CD4-positive, alpha-beta memory T cell (primary cell): Measurements from ENCODE around the gene FBXO41. TPM values are rescaled to one million over a fixed set of nuclear protein-coding genes. Genes with fewer than 3 reads are reported as not detected.
"Not testable (repeated sequence)": the region's sequence is repeated elsewhere in the genome, so short reads cannot be mapped to it uniquely, and the experiment has no call there.

Experiments used
- CTCF ChIA-PET: fragments of 350-600 bp; sonication (Branson Sonifier 250); formaldehyde crosslinking; loops from one replicate; lab custom pipeline; 2021; ENCODE audit warnings: inconsistent platforms; ENCODE audit not compliant: partially characterized antibody; lab: Charles Lee
- POLR2A ChIA-PET: fragments of 350-600 bp; sonication (Branson Sonifier 250); formaldehyde crosslinking; loops from one replicate; lab custom pipeline; 2021; ENCODE audit not compliant: partially characterized antibody; lab: Charles Lee
- DNase-seq, 5 donors: peaks; one replicate each; pipeline versions ENCODE4 v3.0.0 to v3.0.0-alpha.2; 2020 to 2022; ENCODE audit warnings: mixed read lengths in 1 of 5
- H3K27ac ChIP-seq: one replicate; pipeline ENCODE4 v1.7.0; 2013; ENCODE audit warnings: low read depth, low read length
- H3K27me3 ChIP-seq: 2 replicates; pipeline ENCODE4 v1.7.0; 2013; ENCODE audit warnings: mild to moderate bottlenecking, low read length, moderate library complexity; ENCODE audit not compliant: insufficient read depth
- H3K36me3 ChIP-seq: 2 replicates; pipeline ENCODE4 v1.7.0; 2013; ENCODE audit warnings: mild to moderate bottlenecking, low read length, moderate library complexity; ENCODE audit not compliant: insufficient read depth
- H3K4me1 ChIP-seq: 2 replicates; pipeline ENCODE4 v1.7.0; 2013; ENCODE audit warnings: mild to moderate bottlenecking, low read length, moderate library complexity; ENCODE audit not compliant: insufficient read depth
- H3K4me3 ChIP-seq, 2 donors: one replicate each; pipeline ENCODE4 v1.7.0; 2013; ENCODE audit warnings: low read length in 2 of 2, mild to moderate bottlenecking in 1 of 2
- H3K9me3 ChIP-seq, 2 donors: one replicate each; pipeline ENCODE4 v1.7.0; 2013; ENCODE audit warnings: low read length in 2 of 2, control low read depth in 1 of 2; ENCODE audit not compliant: control insufficient read depth in 1 of 2
- H3K27ac Mint-ChIP-seq, 7 donors: one replicate each; pipeline ENCODE4 v1.8.0; 2020 to 2021; ENCODE audit warnings: mixed read lengths in 7 of 7, mild to moderate bottlenecking in 6 of 7, inconsistent platforms in 3 of 7, moderate library complexity in 3 of 7
- H3K27me3 Mint-ChIP-seq, 2 donors: one replicate each; pipeline ENCODE4 v1.8.0; 2020 to 2021; ENCODE audit warnings: mixed read lengths in 2 of 2
- H3K36me3 Mint-ChIP-seq, 2 donors: one replicate each; pipeline ENCODE4 v1.8.0; 2020 to 2021; ENCODE audit warnings: mixed read lengths in 2 of 2, inconsistent platforms in 1 of 2, mild to moderate bottlenecking in 1 of 2
- H3K4me1 Mint-ChIP-seq, 4 donors: one replicate each; pipeline ENCODE4 v1.8.0; 2020 to 2021; ENCODE audit warnings: mixed read lengths in 4 of 4, mild to moderate bottlenecking in 1 of 4
- H3K4me3 Mint-ChIP-seq, 8 donors: one replicate each; pipeline ENCODE4 v1.8.0; 2020 to 2021; ENCODE audit warnings: mixed read lengths in 8 of 8, mild to moderate bottlenecking in 7 of 8, moderate library complexity in 6 of 8, inconsistent platforms in 3 of 8
- H3K9me3 Mint-ChIP-seq, 8 donors: one replicate each; pipeline ENCODE4 v1.8.0; 2020 to 2021; ENCODE audit warnings: mixed read lengths in 8 of 8, mild to moderate bottlenecking in 5 of 8, inconsistent platforms in 3 of 8, moderate library complexity in 1 of 8
- intact Hi-C: fragments of 100-400 bp; cut with micrococcal nuclease; formaldehyde crosslinking; loops from one replicate; pipeline ENCODE4 v1.15.1; 2023
- polyA plus RNA-seq, 2 donors: library from polyadenylated mRNA; unstranded; fragments of 300-500 nt; fragmentation: Illumina TruSeq; gene quantifications; one replicate each; pipeline ENCODE4 v1.2.3, GENCODE V29; 2021
- total RNA-seq, 2 experiments: library from RNA; stranded (reverse); gene quantifications; one replicate each; pipeline ENCODE4 v1.2.3, GENCODE V29; 2021

Gene FBXO41
- total and polyA plus RNA-seq, 4 experiments from 2014 or later: 1.6 to 11.4 (median 9.8) TPM; not detected in 1

DNA sequence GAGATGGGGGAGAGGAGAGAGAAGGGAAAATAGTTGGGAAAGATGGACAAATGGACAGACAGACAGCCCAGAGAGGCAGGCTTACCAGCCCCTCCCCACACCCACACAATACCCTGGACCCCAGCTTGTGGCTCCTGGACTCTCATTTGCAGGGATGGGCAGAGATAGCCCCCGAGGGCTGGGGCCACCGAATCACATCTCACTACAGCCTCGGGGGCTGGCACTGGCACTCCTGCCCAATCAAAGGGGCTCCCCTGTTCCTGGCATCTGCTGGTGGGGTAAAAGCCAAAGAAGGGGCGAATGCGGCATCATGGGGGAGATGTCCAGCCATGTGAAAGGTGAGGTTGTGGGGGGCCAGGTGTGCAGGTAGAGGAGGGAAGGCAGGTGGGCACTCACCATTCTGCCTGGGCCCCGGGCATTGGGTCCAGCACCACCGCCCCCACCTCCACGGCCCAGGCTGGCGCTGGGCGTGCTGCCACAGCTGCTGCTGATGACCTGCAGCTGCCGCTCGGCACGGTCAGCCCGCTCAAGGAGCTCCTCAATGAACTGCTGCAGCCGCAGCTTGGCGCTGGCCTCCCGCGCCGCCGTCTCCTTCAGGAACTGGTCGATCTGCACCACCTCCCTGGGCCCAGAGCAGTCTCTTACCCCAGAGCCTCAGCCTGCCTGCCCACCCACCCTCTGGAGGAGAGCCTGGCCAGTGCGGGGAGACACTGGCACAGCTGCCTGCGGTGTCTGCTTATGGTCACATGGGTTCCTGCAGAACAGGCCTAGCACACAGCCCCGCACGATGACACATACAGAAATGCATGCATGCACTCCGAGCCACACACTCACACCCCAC is 18.0 kb downstream of the FBXO41 start:
- Histone ChIP-seq H3K4me3 (no peak overlapping the region), H3K27me3 (no peaks in the 10 kb centered on the region), H3K27ac (no peak overlapping the region), H3K36me3 (no peaks in the 10 kb centered on the region), H3K4me1 (peaks cover 24% of the 10 kb centered on the region), H3K9me3 (no peaks in the 10 kb centered on the region)
- H3K36me3 Mint-ChIP-seq: peaks cover 0 to 12% of the 10 kb centered on the region in 2 donors
- no peaks in the 10 kb centered on the region for H3K27me3 Mint-ChIP-seq
- H3K27ac Mint-ChIP-seq: peak overlapping the region in 2 of 7 donors; percentile 9 to 42
- no peak for DNase-seq
- H3K4me3 Mint-ChIP-seq: no peak overlapping the region
- intact Hi-C loops: no loop called here
- POLR2A ChIA-PET: interaction anchor here (2.9 kb wide), 1 partner anchor 8 kb away, joined by 8 read pairs; no protein-coding TSS in a partner anchor
- peaks cover 18 to 27% (median 23%) of the 10 kb centered on the region in 4 donors for H3K4me1 Mint-ChIP-seq
- CTCF ChIA-PET: no interaction called here
- H3K9me3 Mint-ChIP-seq: peaks cover 0 to 4% (median 0%) of the 10 kb centered on the region in 8 donors

DNA sequence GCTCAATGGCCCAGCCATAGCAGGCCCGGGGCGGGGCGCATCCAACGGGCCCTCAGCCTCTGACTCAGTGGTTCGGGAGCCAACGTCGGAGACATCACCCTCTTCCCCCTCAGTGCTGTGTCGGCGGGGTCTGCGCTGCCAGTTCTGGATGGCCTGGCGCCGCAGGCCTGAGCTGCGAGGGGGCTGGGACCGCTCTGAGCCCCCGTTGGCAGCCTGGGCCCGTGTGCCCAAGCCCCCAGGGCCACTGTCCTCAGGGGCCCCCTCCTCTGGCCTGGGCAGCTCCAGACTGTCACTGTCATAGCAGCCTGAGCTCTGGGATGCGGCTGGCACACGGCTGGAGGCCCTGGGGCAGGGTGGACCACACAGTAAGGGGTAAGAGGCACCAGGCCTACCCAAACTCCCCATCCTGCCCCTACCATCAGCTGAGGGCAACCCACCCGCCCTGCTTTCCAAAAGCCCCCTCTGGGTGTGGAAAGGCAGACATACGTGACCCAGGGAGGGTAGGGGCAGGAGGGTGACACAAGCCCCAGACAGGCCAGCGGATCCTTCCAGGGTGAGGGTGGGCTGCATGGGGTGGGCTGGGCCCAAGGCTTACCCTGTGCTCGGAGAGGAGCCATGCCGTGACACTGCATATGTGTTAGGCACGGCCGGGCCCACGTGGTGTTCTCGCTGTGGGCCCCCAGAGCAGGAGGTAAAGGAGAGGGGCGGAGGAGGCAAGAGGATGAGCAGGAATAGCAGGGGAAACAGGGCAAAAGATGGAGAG is 18.8 kb downstream of the FBXO41 start:
- Histone ChIP-seq H3K36me3 (no peaks in the 10 kb centered on the region), H3K27me3 (no peaks in the 10 kb centered on the region), H3K9me3 (no peaks in the 10 kb centered on the region), H3K4me1 (peaks cover 24% of the 10 kb centered on the region), H3K4me3 (no peak overlapping the region), H3K27ac (no peak overlapping the region)
- Mint-ChIP-seq H3K4me3 (no peak overlapping the region), H3K27me3 (no peaks in the 10 kb centered on the region), H3K27ac (peak overlapping the region in 1 of 7 donors; percentile 42), H3K4me1 (peaks cover 18 to 27% (median 23%) of the 10 kb centered on the region in 4 donors), H3K36me3 (peaks cover 0 to 12% of the 10 kb centered on the region in 2 donors), H3K9me3 (peaks cover 0 to 4% (median 0%) of the 10 kb centered on the region in 8 donors)
- no peak for DNase-seq
- ChIA-PET CTCF (no interaction called here), POLR2A (no interaction called here)
- intact Hi-C loops: no loop called here

DNA sequence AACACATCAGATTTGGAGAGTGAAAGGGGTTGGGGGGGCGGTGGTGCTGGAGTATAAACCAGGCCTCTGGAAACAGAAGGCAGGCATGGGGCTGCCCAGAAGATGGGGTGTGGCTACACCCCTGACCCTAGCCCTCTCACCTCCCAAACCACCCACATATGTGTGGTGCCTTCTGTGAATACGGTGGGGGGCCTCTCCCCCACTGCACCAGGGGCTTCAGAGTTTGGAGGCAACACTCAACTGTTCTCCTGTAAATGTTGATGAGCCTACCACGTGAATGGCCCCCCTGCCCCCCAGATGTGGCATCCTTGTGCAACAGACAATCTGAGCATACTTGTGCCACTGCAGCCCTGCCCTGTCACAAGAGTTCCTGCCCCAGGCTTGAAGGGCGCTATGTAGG is 19.5 kb downstream of the FBXO41 start:
- ChIA-PET POLR2A (no interaction called here), CTCF (no interaction called here)
- Mint-ChIP-seq H3K4me3 (no peak overlapping the region), H3K4me1 (peaks cover 16 to 23% (median 20%) of the 10 kb centered on the region in 4 donors), H3K9me3 (peaks cover 0 to 4% (median 0%) of the 10 kb centered on the region in 8 donors), H3K36me3 (peaks cover 0 to 12% of the 10 kb centered on the region in 2 donors), H3K27ac (no peak overlapping the region), H3K27me3 (no peaks in the 10 kb centered on the region)
- no peak for DNase-seq
- H3K4me3 ChIP-seq: no peak overlapping the region
- H3K9me3 ChIP-seq: no peaks in the 10 kb centered on the region
- no peak overlapping the region for H3K27ac ChIP-seq
- intact Hi-C loops: no loop called here
- no peaks in the 10 kb centered on the region for H3K27me3 ChIP-seq
- H3K36me3 ChIP-seq: no peaks in the 10 kb centered on the region
- peaks cover 18% of the 10 kb centered on the region for H3K4me1 ChIP-seq

DNA sequence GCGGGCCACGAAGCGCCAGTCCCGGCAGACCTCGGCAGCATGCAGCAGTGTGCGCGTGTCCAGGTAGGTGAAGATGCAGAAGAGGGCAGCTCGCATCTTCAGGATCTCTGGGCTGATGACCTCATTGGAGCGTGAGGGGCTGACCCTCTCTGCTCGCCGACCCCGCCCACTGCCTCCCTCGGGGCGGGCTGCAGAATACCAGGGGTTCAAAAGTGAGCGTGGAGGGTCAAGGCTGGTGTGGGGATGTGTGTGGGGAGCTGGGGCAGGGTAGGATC is 20.0 kb downstream of the FBXO41 start:
- H3K36me3 Mint-ChIP-seq: peaks cover 0 to 12% of the 10 kb centered on the region in 2 donors
- Histone ChIP-seq H3K4me3 (no peak overlapping the region), H3K4me1 (peaks cover 16% of the 10 kb centered on the region), H3K36me3 (no peaks in the 10 kb centered on the region), H3K27me3 (no peaks in the 10 kb centered on the region), H3K27ac (no peak overlapping the region), H3K9me3 (no peaks in the 10 kb centered on the region)
- ChIA-PET POLR2A (no interaction called here), CTCF (no interaction called here)
- H3K27me3 Mint-ChIP-seq: no peaks in the 10 kb centered on the region
- H3K9me3 Mint-ChIP-seq: peaks cover 0 to 4% (median 0%) of the 10 kb centered on the region in 8 donors
- peaks cover 14 to 21% (median 18%) of the 10 kb centered on the region in 4 donors for H3K4me1 Mint-ChIP-seq
- intact Hi-C loops: no loop called here
- no peak overlapping the region for H3K4me3 Mint-ChIP-seq
- H3K27ac Mint-ChIP-seq: no peak overlapping the region
- DNase-seq: no peak

DNA sequence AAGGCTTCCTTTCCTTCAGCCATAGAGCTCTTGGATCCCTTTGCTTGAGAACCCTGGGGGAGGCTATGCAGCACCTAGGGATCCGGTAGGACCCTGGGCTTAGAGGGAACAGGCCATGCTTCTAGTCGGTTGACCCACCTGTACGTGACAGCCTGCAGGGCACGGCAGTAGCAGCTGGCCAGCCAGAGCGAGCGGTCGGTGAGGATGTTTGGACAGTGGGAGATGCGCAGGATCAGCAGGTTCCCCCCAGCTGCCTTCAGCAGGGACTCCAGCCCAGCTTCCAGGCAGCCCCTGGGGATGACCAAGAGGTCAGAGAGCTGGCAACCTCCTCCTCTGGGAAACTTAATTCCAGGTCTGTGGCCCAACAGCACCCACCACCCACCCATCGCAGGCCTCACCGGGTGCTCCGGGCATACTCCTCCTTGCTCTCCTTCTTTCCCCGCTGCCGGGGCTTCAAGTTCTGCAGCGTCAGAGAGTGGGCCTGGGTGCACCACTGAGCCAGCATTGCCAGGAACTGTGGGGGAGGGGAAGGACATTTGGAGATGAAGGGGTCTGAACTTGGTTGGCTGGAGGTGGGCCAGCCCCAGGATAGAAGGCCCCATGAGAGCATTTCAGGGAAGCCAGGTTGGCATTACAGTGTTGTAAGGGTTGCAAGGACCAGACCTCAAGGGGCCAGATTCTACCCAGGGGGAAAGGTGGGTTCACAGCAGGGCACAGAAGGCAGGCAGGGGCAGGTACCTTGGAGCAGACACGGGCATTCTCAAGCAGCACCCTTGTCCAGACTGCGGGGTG is 20.5 kb downstream of the FBXO41 start:
- Histone ChIP-seq H3K27ac (no peak overlapping the region), H3K36me3 (no peaks in the 10 kb centered on the region), H3K4me1 (peaks cover 15% of the 10 kb centered on the region), H3K4me3 (no peak overlapping the region), H3K27me3 (no peaks in the 10 kb centered on the region), H3K9me3 (no peaks in the 10 kb centered on the region)
- Mint-ChIP-seq H3K9me3 (peaks cover 0 to 4% (median 0%) of the 10 kb centered on the region in 8 donors), H3K4me1 (peaks cover 14 to 21% (median 18%) of the 10 kb centered on the region in 4 donors), H3K4me3 (peak overlapping the region in 2 of 8 donors; percentile 1 to 23), H3K27ac (no peak overlapping the region), H3K36me3 (peaks cover 0 to 12% of the 10 kb centered on the region in 2 donors), H3K27me3 (no peaks in the 10 kb centered on the region)
- DNase-seq: no peak
- POLR2A ChIA-PET: no interaction called here
- intact Hi-C loops: no loop called here
- CTCF ChIA-PET: no interaction called here

DNA sequence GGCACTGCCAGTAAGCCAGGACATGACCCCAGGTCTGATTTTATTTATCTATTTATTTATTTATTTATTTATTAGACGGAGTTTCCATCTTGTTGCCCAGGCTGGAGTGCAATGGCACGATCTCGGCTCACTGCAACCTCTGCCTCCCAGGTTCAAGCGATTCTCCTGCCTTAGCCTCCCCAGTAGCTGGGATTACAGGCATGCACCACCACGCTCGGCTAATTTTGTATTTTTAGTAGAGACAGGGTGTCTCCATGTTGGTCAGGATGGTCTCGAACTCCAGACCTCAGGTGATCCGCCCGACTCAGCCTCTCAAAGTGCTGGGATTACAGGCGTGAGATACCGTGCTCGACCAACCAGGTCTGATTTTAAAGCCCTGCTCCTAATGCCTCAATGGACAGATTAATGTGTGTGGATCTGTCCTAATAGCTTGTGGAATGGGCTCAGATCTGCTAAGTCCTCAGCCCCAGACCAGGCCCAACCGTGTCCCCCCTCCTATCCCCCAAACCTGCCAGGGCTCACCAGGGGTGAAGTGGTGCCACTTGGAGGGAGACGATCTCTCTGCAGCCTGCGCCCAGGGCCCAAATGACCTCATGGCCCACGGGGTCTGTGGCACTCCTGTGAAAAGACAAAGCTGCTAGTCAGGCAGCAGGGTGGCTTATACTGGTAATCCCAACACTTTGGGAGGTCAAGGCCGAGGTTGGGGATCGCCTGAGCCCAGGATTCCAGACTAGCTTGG is 21.4 kb downstream of the FBXO41 start:
- ChIA-PET CTCF (interaction anchor here (1.2 to 1.8 kb wide), 2 partner anchors 24 to 27 kb away, joined by 4 to 5 read pairs; no protein-coding TSS in a partner anchor), POLR2A (interaction anchor here (0.6 kb wide), 1 partner anchor 15 kb away, joined by 4 read pairs; no protein-coding TSS in a partner anchor)

More for the DNA sequence above, 21.4 kb downstream of the FBXO41 start:
- Mint-ChIP-seq H3K4me1 (peaks cover 7 to 16% (median 12%) of the 10 kb centered on the region in 4 donors), H3K36me3 (peaks cover 0 to 10% of the 10 kb centered on the region in 2 donors)
- H3K36me3 ChIP-seq, H3K4me3 Mint-ChIP-seq, intact Hi-C loops, H3K27me3 ChIP-seq, H3K27me3 Mint-ChIP-seq, DNase-seq, H3K9me3 Mint-ChIP-seq, H3K27ac Mint-ChIP-seq, H3K4me3 ChIP-seq, H3K27ac ChIP-seq, H3K9me3 ChIP-seq: not testable (repeated sequence)
- H3K4me1 ChIP-seq: peaks cover 10% of the 10 kb centered on the region
